Measurements from ENCODE around the gene GDPD2. TPM values are rescaled to one million over a fixed set of nuclear protein-coding genes. Genes with fewer than 3 reads are reported as not detected.

The GDPD2 gene
- total RNA-seq, 1 experiment from 2014 or later: 0.44 TPM

DNA sequence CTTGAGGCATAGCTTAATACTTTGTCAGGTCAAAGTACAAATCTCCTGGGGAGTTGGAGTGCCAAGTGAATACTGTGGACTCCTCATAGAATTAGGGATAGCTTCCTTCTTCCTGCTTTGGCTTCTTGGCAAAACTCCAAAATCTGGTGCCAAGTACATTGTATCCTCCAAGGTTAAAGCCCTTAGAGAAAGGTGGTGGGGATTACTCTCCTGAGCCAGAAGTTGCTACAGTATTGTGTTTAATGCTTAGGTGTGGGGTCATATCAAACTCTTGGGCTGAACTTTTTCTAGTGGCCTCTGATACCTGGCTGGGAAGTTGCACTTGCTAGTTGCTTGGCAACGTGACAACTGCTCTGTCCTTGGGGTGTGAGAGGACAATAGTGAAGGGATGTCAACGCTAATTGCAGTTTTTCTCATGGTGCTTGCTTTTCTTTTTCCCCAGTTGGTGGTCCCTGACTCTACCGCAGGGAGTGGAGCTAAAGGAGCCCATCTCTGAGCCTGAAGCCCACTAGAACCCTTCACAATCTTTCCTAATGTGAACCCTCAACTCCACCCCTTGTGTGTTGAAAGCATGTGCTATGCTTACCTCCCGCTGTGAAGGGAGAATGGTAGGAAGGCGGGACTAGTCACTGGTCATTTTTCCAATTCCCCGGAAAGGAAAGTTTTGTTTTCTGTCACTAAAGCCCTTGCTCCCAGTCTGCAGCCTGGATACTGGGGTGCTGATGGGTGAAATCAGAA is 57.0 kb downstream of the GDPD2 start:
- DNase-seq: peak; percentile 18 to 56
- ChIA-PET CTCF (interaction anchor here (0.6 kb wide), 1 partner anchor 206 kb away, joined by 5 read pairs; no protein-coding TSS in a partner anchor), POLR2A (ENCODE audit: unreplicated experiment) (no interaction called here)
- H3K4me3 ChIP-seq: no peak overlapping the region
- peaks cover 54% of the 10 kb centered on the region for H3K4me1 ChIP-seq (replicated peaks; ENCODE audit: insufficient read depth)
- no peaks in the 10 kb centered on the region for H3K9me2 ChIP-seq (ENCODE audit: insufficient read depth)
- no TSS peak for BruUV-seq (replicated peaks)
- H3K36me3 ChIP-seq (ENCODE audit: low read depth): no peaks in the 10 kb centered on the region
- intact Hi-C loops (cut with micrococcal nuclease; ENCODE audit: unreplicated experiment): no loop called here
- H3K27ac ChIP-seq: peak overlapping the region; percentile 76
- no peaks in the 10 kb centered on the region for H3K9me3 ChIP-seq (ENCODE audit: insufficient read depth, low read depth)
- H3F3A ChIP-seq (ENCODE audit: insufficient read depth, low read depth): peaks cover 35% of the 10 kb centered on the region; the same call in 1 of the 2 replicates
- H3K79me2 ChIP-seq (ENCODE audit: low read depth): peaks cover 53% of the 10 kb centered on the region
- H3K27me3 ChIP-seq (ENCODE audit: insufficient read depth, low read depth): no peaks in the 10 kb centered on the region
- peaks cover 10% of the 10 kb centered on the region; the same call in 1 of the 2 replicates for H4K20me1 ChIP-seq (ENCODE audit: insufficient read depth)
- no peak overlapping the region for H2AFZ ChIP-seq
- H3K4me2 ChIP-seq: peak overlapping the region; percentile 70
- no peak for TF ChIP-seq EZH2 (IDR thresholded peaks at IDR 0.05; ENCODE audit: low read depth)
- TF ChIP-seq CTCF (conservative IDR thresholded peaks at IDR 0.05): no peak

- H3K9me2 ChIP-seq (ENCODE audit: insufficient read depth): no peaks in the 10 kb centered on the region
- H2AFZ ChIP-seq: no peak overlapping the region
- peaks cover 35% of the 10 kb centered on the region; the same call in 1 of the 2 replicates for H3F3A ChIP-seq (ENCODE audit: insufficient read depth, low read depth)
- no peak overlapping the region for H3K4me2 ChIP-seq
- BruUV-seq (replicated peaks): no TSS peak
- H3K4me3 ChIP-seq: no peak overlapping the region
- POLR2A ChIA-PET (ENCODE audit: unreplicated experiment): no interaction called here
- H3K27me3 ChIP-seq (ENCODE audit: insufficient read depth, low read depth): no peaks in the 10 kb centered on the region
- H4K20me1 ChIP-seq (ENCODE audit: insufficient read depth): peaks cover 13% of the 10 kb centered on the region; the same call in 1 of the 2 replicates
- H3K36me3 ChIP-seq (ENCODE audit: low read depth): peaks cover 1% of the 10 kb centered on the region; the same call in 1 of the 2 replicates
- H3K79me2 ChIP-seq (ENCODE audit: low read depth): peaks cover 47% of the 10 kb centered on the region
- no peak for DNase-seq
- no peak overlapping the region for H3K27ac ChIP-seq
- intact Hi-C loops (cut with micrococcal nuclease; ENCODE audit: unreplicated experiment): no loop called here
- CTCF ChIA-PET: no interaction called here
- TF ChIP-seq CTCF (conservative IDR thresholded peaks at IDR 0.05): no peak
- no peak for TF ChIP-seq EZH2 (IDR thresholded peaks at IDR 0.05; ENCODE audit: low read depth)
- H3K9me3 ChIP-seq (ENCODE audit: insufficient read depth, low read depth): no peaks in the 10 kb centered on the region
- peaks cover 49% of the 10 kb centered on the region for H3K4me1 ChIP-seq (replicated peaks; ENCODE audit: insufficient read depth)
These were observed 57.5 kb downstream of the GDPD2 start for GRCh38 chrX:70480660-70481018.

DNA sequence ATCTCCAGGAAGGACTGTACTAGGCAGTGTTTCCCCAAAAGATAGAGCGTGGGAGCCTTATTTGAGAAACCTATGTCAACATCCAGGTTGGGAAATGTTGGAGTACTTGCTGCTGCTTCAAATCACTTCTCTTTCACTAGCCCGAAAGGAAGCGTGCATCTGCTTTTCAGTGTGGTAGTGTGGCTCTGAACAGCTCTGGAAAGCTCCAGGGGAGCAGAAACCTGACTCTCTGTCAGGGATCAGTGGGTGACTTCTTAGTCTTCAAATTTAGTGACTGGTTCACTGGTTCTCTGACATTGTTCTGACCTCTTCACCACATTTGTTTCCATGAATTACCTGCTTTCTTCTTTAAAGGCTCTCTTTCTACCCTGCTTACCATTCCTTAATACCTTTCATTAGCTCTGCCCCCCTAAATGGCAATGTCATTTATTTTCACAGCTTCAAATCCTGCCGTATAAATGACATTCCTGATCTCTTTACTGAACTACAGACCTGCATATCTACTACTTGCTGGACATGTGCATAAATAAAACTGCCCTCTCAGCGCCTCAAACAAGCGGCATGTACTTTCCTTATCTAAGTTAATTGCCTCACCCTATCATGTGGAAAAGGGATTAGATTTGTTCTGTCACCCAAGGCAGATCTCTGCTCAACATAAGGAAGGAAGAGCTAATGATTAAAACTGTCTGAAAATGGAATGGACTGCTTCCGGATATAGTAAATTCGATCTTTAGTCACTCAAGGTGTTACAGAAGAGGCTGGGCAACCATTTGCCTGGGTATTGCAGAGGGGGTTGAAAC is 58.6 kb downstream of the GDPD2 start:
- POLR2A ChIA-PET (ENCODE audit: unreplicated experiment): no interaction called here
- peaks cover 38% of the 10 kb centered on the region for H3K4me1 ChIP-seq (replicated peaks; ENCODE audit: insufficient read depth)
- peaks cover 3% of the 10 kb centered on the region; the same call in 1 of the 2 replicates for H3K36me3 ChIP-seq (ENCODE audit: low read depth)
- no peaks in the 10 kb centered on the region for H3K27me3 ChIP-seq (ENCODE audit: insufficient read depth, low read depth)
- no peaks in the 10 kb centered on the region for H3K9me3 ChIP-seq (ENCODE audit: insufficient read depth, low read depth)
- H4K20me1 ChIP-seq (ENCODE audit: insufficient read depth): peaks cover 13% of the 10 kb centered on the region; the same call in 1 of the 2 replicates
- peaks cover 32% of the 10 kb centered on the region; the same call in 1 of the 2 replicates for H3F3A ChIP-seq (ENCODE audit: insufficient read depth, low read depth)
- TF ChIP-seq EZH2 (IDR thresholded peaks at IDR 0.05; ENCODE audit: low read depth): no peak
- no peak for TF ChIP-seq CTCF (conservative IDR thresholded peaks at IDR 0.05)
- CTCF ChIA-PET: interaction anchor here (0.7 kb wide), 1 partner anchor 47 kb away, joined by 4 read pairs; no protein-coding TSS in a partner anchor
- no peaks in the 10 kb centered on the region for H3K9me2 ChIP-seq (ENCODE audit: insufficient read depth)
- intact Hi-C loops (cut with micrococcal nuclease; ENCODE audit: unreplicated experiment): no loop called here
- H3K27ac ChIP-seq: no peak overlapping the region
- BruUV-seq (replicated peaks): no TSS peak
- H2AFZ ChIP-seq: no peak overlapping the region
- H3K4me3 ChIP-seq: no peak overlapping the region
- no peak for DNase-seq
- no peak overlapping the region for H3K4me2 ChIP-seq
- H3K79me2 ChIP-seq (ENCODE audit: low read depth): peaks cover 41% of the 10 kb centered on the region

Data from PC-9 (cell line).